Measurements from ENCODE around the gene TTC28. TPM values are rescaled to one million over a fixed set of nuclear protein-coding genes. Genes with fewer than 3 reads are reported as not detected.

Gene TTC28
- total RNA-seq, 4 donors from 2014 or later: 49.8 to 99.7 (median 79.7) TPM

DNA sequence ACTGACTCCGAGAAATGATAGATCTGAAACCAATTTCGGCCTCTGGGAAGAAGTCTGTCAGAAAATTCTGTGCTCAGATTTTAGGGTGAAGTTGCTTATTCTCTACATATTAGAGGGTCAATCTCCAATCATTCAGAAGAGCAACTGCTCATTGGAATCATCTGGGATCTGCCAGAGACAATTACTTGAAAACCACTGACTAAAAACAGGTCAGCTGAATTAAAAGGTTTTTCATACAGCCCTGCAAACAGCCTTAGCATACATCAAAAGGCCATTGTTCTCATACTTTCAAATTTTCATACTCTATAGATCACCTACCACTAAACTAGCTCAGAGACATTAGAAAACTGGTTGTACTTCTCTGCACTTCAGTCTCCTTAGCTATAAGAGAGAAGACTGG is 470.9 kb downstream of the TTC28 start:
- H3K27ac ChIP-seq: no peak overlapping the region
- H3K4me3 ChIP-seq (replicated peaks in 1 of 3): no peak overlapping the region
- intact Hi-C loops (cut with DNase I): no loop called here
- TF ChIP-seq POLR2A (IDR thresholded peaks at IDR 0.05): no peak
- no peak for TF ChIP-seq CTCF (IDR thresholded peaks at IDR 0.05)
- no peaks in the 10 kb centered on the region for H3K4me1 ChIP-seq
- no peaks in the 10 kb centered on the region for H3K27me3 ChIP-seq
- 94 to 97% methylated on average over 2 of the region's 2 CpGs for WGBS, 2 donors
- no peaks in the 10 kb centered on the region for H3K36me3 ChIP-seq
- no peak for DNase-seq
- no peaks in the 10 kb centered on the region for H3K9me3 ChIP-seq

DNA sequence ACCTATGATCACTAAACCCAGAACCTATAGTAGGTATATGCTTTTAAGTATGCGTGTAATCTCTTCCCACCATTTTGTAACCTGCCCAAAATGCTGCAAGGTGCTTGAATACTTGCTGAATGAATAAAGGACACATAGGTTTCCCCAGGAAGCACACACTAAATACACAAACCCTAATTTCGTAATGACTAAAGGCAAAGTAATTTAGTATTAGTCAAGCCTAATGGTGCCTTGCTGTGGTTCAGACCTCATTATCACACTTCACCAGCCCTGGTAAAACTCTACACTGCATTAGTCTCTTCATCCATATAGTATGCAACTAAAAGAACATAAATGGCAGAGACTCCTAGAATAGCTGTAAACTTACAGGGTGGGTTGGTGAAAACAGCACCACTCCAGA is 471.6 kb downstream of the TTC28 start:
- Histone ChIP-seq H3K9me3 (no peaks in the 10 kb centered on the region), H3K27me3 (no peaks in the 10 kb centered on the region), H3K36me3 (no peaks in the 10 kb centered on the region), H3K27ac (no peak overlapping the region), H3K4me1 (no peaks in the 10 kb centered on the region), H3K4me3 (replicated peaks in 1 of 3) (no peak overlapping the region)
- DNase-seq: no peak
- WGBS, 2 donors: 96 to 97% methylated on average over 2 of the region's 2 CpGs
- intact Hi-C loops (cut with DNase I): no loop called here
- TF ChIP-seq CTCF (IDR thresholded peaks at IDR 0.05): no peak
- no peak for TF ChIP-seq POLR2A (IDR thresholded peaks at IDR 0.05)

GRCh38 chr22:28207281-28208030 is 472.2 kb downstream of the TTC28 start:
- intact Hi-C loops (cut with DNase I): no loop called here
- no peak for TF ChIP-seq POLR2A (IDR thresholded peaks at IDR 0.05)
- no peak for TF ChIP-seq CTCF (IDR thresholded peaks at IDR 0.05)
- Histone ChIP-seq H3K9me3 (no peaks in the 10 kb centered on the region), H3K27ac (no peak overlapping the region), H3K4me3 (replicated peaks in 1 of 3) (no peak overlapping the region), H3K4me1 (no peaks in the 10 kb centered on the region), H3K36me3 (no peaks in the 10 kb centered on the region), H3K27me3 (no peaks in the 10 kb centered on the region)
- 88 to 93% methylated on average over 6 of the region's 6 CpGs for WGBS, 2 donors
- DNase-seq: no peak

GRCh38 chr22:28205926-28206325 is 473.7 kb downstream of the TTC28 start:
- DNase-seq: no peak
- H3K27me3 ChIP-seq: no peaks in the 10 kb centered on the region
- 93 to 100% methylated on average over 1 of the region's 1 CpG for WGBS, 2 donors
- H3K4me1 ChIP-seq: no peaks in the 10 kb centered on the region
- H3K27ac ChIP-seq: no peak overlapping the region
- intact Hi-C loops (cut with DNase I): no loop called here
- no peak overlapping the region for H3K4me3 ChIP-seq (replicated peaks in 1 of 3)
- no peaks in the 10 kb centered on the region for H3K36me3 ChIP-seq
- no peaks in the 10 kb centered on the region for H3K9me3 ChIP-seq
- no peak for TF ChIP-seq POLR2A (IDR thresholded peaks at IDR 0.05)

GRCh38 chr22:28204382-28204781 is 475.3 kb downstream of the TTC28 start:
- Histone ChIP-seq H3K27ac (no peak overlapping the region), H3K27me3 (no peaks in the 10 kb centered on the region), H3K4me1 (no peaks in the 10 kb centered on the region), H3K36me3 (no peaks in the 10 kb centered on the region), H3K9me3 (no peaks in the 10 kb centered on the region), H3K4me3 (replicated peaks in 1 of 3) (no peak overlapping the region)
- 61 to 72% methylated on average over 1 of the region's 1 CpG for WGBS, 2 donors
- TF ChIP-seq POLR2A (IDR thresholded peaks at IDR 0.05): no peak
- TF ChIP-seq CTCF (IDR thresholded peaks at IDR 0.05): no peak
- DNase-seq: no peak
- intact Hi-C loops (cut with DNase I): no loop called here

Measured in thyroid gland (tissue), 4 donors.